Astrocyte of the spinal cord (primary cell): ENCODE results near the gene QRICH1.

Experiments
- DNase-seq: peaks from one replicate; pipeline ENCODE4 v3.0.0; 2011; ENCODE audit warnings: low read depth, low spot score
- H3K4me3 ChIP-seq: 2 replicates; pipeline ENCODE4 v1.5.1; 2011; ENCODE audit warnings: low read depth, mild to moderate bottlenecking, low read length, moderate library complexity
- in situ Hi-C: cut with HindIII; loops from 2 replicates; pipeline ENCODE4 v1.10.0; 2017; ENCODE audit warnings: low sequenced_read_pairs
- TF ChIP-seq, protein P1 (sequence below): IDR thresholded peaks from 2 replicates; pipeline ENCODE4 v1.5.1; 2012; ENCODE audit warnings: low read depth, mild to moderate bottlenecking, low read length, inconsistent platforms

Gene QRICH1

DNA sequence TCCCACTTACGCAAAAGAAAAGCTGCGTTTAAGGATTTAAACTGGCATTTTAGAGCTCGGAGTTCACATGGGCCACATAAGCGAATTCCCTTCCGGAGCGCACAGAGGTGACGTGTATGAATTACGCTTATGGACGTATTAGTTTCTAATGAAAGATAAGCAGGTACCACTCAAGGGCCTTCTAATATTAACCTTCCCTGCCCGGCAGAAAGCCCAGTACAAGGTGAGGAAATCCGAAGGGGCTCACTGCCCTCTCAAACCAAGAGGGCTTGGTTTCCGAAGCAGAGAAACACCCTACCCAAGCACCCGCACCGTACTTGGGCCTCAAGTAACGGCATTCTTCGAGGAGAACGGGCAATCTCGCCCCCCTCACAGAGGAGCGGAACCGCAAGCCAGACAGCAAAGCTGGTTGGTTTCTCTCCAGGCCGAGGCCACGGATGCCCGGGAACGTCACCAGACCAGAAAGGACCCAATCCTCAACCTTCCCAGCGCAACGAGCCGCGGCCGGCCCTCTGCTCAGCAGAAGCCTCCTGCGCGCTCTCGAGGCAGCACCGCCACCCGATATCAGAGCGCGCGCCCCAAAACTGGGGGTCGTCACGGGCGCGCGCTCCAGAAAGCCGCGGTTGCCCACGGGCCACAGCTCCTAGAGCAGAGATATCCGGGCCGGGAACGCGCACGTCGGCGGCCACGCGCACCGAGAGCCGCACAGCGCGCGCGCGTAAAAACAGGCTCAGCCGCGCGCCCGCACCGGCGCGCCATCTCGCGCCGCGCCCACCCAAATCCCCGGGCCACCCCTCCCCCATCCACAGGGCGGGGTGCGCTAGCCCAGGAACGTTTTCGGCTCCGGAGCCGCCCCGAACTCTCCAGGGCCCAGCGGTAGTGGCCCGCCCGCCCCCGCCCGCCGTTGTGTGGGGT, 676 bp downstream of the QRICH1 start:
- DNase-seq: peak; percentile 82
- peak overlapping the region; percentile 97 for H3K4me3 ChIP-seq
- TF ChIP-seq, protein P1, sequence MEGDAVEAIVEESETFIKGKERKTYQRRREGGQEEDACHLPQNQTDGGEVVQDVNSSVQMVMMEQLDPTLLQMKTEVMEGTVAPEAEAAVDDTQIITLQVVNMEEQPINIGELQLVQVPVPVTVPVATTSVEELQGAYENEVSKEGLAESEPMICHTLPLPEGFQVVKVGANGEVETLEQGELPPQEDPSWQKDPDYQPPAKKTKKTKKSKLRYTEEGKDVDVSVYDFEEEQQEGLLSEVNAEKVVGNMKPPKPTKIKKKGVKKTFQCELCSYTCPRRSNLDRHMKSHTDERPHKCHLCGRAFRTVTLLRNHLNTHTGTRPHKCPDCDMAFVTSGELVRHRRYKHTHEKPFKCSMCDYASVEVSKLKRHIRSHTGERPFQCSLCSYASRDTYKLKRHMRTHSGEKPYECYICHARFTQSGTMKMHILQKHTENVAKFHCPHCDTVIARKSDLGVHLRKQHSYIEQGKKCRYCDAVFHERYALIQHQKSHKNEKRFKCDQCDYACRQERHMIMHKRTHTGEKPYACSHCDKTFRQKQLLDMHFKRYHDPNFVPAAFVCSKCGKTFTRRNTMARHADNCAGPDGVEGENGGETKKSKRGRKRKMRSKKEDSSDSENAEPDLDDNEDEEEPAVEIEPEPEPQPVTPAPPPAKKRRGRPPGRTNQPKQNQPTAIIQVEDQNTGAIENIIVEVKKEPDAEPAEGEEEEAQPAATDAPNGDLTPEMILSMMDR: no peak
- in situ Hi-C loops: no loop called here

DNA sequence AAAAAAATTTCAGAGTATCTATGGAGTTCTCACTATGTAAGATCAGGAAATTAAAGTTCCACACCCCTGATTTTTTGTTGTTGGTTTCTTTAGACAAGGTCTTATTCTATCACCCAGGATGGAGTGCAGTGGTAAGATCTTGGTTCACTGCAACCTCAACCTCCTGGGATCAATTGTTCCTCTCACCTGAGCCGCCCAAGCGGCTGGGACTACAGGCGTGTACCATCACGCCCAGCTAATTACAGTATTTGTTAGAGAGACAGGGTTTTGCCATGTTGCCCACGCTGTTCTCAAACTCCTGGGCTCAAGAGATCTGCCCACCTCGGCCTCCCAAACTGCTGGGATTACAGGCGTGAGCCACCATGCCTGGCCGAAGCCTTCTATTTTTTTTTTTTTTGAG, 12.4 kb downstream of the QRICH1 start:
- DNase-seq: no peak
- TF ChIP-seq, protein P1: no peak
- in situ Hi-C loops: no loop called here
- no peak overlapping the region for H3K4me3 ChIP-seq

DNA sequence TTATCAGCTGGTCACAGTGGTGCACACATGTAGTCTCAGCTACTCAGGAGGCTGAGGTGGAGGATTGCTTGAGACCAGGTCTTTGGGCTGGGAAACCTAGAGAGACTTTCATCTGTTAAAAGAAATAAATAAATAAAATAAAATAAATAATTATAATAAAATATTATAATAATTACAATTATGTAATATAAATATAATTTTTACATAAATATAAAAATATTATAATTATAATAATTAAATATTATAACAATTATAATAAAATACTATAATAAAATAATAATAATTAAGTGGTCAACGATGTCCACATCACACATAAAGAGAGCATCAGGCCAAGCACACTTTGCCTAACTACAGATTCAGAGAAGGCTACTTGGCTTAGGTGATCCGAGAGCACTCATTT, 14.6 kb downstream of the QRICH1 start:
- TF ChIP-seq, protein P1: no peak
- in situ Hi-C loops: no loop called here
- no peak overlapping the region for H3K4me3 ChIP-seq
- no peak for DNase-seq

DNA sequence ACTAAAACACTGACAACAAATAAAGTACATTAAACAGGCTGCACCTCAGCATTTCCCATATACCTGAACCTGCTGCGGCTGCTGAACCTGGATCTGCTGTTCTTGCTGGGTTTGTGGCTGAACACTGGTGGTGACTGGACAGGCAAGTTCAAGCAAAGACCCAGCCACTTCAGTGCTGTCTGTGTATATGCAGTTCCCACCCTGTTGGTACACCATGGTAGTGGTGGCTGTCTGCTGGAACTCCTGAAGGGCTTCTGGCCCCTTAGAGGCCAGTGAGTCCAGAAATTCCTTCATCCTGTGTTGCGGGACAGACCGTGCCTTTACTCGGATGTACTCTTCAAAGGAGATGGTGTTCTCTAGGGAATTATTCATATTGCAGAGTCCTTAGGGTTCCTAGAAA, 17.2 kb downstream of the QRICH1 start:
- H3K4me3 ChIP-seq: no peak overlapping the region
- DNase-seq: no peak
- in situ Hi-C loops: no loop called here
- TF ChIP-seq, protein P1: no peak

DNA sequence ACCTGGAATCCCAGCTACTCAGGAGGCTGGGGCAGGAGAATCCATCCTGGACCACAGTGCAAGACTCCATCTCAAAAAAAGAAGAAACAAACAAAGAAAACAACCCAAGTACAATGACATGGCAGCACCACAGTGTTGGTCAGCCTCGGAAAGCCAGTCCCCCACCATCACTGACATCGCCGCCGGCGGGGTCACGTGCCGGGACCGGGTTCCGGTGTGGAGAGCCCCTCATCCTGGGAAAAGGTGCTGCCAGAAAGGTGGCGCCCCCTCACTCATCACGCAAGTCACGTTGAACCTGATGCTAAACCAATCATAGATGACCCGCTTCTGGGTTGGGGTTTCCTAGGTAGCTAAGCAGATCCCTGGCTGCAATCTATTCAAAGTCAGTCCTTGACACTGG, 17.8 kb downstream of the QRICH1 start:
- DNase-seq: no peak
- TF ChIP-seq, protein P1: no peak
- no peak overlapping the region for H3K4me3 ChIP-seq
- in situ Hi-C loops: no loop called here

DNA sequence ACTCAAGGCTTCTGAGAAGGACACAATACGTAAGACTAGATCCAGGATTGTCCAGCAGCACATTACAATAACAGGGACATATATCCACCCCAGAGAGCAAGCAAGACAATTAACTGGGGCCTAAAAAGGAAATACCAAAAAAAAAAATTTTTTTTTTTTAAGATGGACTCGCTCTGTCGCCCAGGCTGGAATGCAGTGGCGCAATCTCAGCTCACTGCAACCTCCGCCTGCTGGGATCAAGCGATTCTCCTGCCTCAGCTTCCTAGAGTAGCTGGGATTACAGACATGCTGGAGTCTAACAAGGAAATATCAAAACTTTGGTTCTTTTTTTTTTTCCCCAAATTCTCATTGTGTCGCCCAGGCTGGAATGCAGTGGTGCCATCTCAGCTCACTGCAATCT, 35.9 kb downstream of the QRICH1 start:
- TF ChIP-seq, protein P1: no peak
- DNase-seq: no peak
- no peak overlapping the region for H3K4me3 ChIP-seq
- in situ Hi-C loops: no loop called here
